IMR-90 (cell line): Measurements from ENCODE around the gene SEMA3G. TPM values are rescaled to one million over a fixed set of nuclear protein-coding genes. Genes with fewer than 3 reads are reported as not detected.

Source experiments
- ATAC-seq: fragments of 200-7000 bp; cut with Tn5 transposase; 2 replicates; pipeline ENCODE4 v1.9.1; 2020; ENCODE audit warnings: low read depth, mild to moderate bottlenecking, moderate library complexity
- BruUV-seq: library from RNA; stranded (reverse); fragments of 400-500 nt; replicated peaks from 2 replicates; lab custom pipeline; 2021; lab: Mats Ljungman, UMichigan
- CTCF ChIA-PET: fragments of 300-600 bp; formaldehyde crosslinking; extraction: SDS; loops from one replicate; lab custom pipeline; 2021; ENCODE audit warnings: antibody characterized with exemption; lab: Yijun Ruan, JAX
- POLR2A ChIA-PET: fragments of 300-600 bp; sonication (Branson Sonifier 250); formaldehyde crosslinking; loops from one replicate; lab custom pipeline; 2022; ENCODE audit warnings: antibody characterized with exemption; ENCODE audit not compliant: unreplicated experiment; lab: Charles Lee
- DNase-seq: peaks from one replicate; pipeline ENCODE4 v3.0.0; 2013
- H2AFZ ChIP-seq: replicated peaks from 2 replicates; pipeline ENCODE3; 2013; ENCODE audit warnings: low read length, mild to moderate bottlenecking; ENCODE audit not compliant: poor library complexity
- H2AK5ac ChIP-seq: 2 replicates; pipeline ENCODE4 v1.6.1; 2013; ENCODE audit warnings: low read depth, low read length, inconsistent platforms
- H2AK9ac ChIP-seq: replicated peaks from 2 replicates; pipeline ENCODE3; 2013; ENCODE audit warnings: mild to moderate bottlenecking, low read depth, low read length, moderate library complexity; ENCODE audit not compliant: poor library complexity
- H2BK120ac ChIP-seq: 2 replicates; pipeline ENCODE4 v1.6.1; 2013; ENCODE audit warnings: low read depth, low read length, inconsistent platforms
- H2BK15ac ChIP-seq: 3 replicates; pipeline ENCODE4 v1.6.1; 2013; ENCODE audit warnings: low read depth, low read length, inconsistent platforms
- H2BK20ac ChIP-seq: 2 replicates; pipeline ENCODE4 v1.6.1; 2013; ENCODE audit warnings: low read depth, mild to moderate bottlenecking, inconsistent platforms, low read length, moderate library complexity
- H2BK5ac ChIP-seq: 2 replicates; pipeline ENCODE4 v1.6.1; 2013; ENCODE audit warnings: mild to moderate bottlenecking, low read depth, low read length, inconsistent platforms; ENCODE audit not compliant: poor library complexity, severe bottlenecking
- H3K14ac ChIP-seq: replicated peaks from 2 replicates; pipeline ENCODE4 v1.6.1; 2013; ENCODE audit warnings: low read depth, low read length, inconsistent platforms
- H3K18ac ChIP-seq: 2 replicates; pipeline ENCODE4 v1.6.1; 2013; ENCODE audit warnings: low read depth, low read length, control low read depth
- H3K23ac ChIP-seq: 2 replicates; pipeline ENCODE4 v1.6.1; 2013; ENCODE audit warnings: low read depth, low read length, inconsistent platforms
- H3K27ac ChIP-seq: 2 replicates; pipeline ENCODE4 v1.5.1; 2013; ENCODE audit warnings: mild to moderate bottlenecking, control low read depth, low read length; ENCODE audit not compliant: insufficient read depth
- H3K27me3 ChIP-seq: 2 replicates; pipeline ENCODE4 v1.6.1; 2013; ENCODE audit warnings: low read length; ENCODE audit not compliant: control insufficient read depth, insufficient read depth
- H3K36me3 ChIP-seq: 2 replicates; pipeline ENCODE4 v1.6.1; 2013; ENCODE audit warnings: low read length, mixed read lengths; ENCODE audit not compliant: control insufficient read depth, insufficient read depth
- H3K4ac ChIP-seq: 2 replicates; pipeline ENCODE4 v1.6.1; 2013; ENCODE audit warnings: low read depth, low read length, inconsistent platforms
- H3K4me1 ChIP-seq: 2 replicates; pipeline ENCODE4 v1.6.1; 2013; ENCODE audit warnings: low read length, mixed read lengths; ENCODE audit not compliant: control insufficient read depth, insufficient read depth
- H3K4me2 ChIP-seq: 2 replicates; pipeline ENCODE4 v1.6.1; 2013; ENCODE audit warnings: low read depth, mild to moderate bottlenecking, control low read depth, low read length, moderate library complexity
- H3K4me3 ChIP-seq: 2 replicates; pipeline ENCODE4 v1.5.1; 2013; ENCODE audit warnings: low read depth, mild to moderate bottlenecking, control low read depth, low read length, moderate library complexity; ENCODE audit not compliant: insufficient read depth
- H3K56ac ChIP-seq: 2 replicates; pipeline ENCODE4 v1.6.1; 2013; ENCODE audit warnings: low read length, inconsistent platforms; ENCODE audit not compliant: insufficient read depth; ENCODE audit errors: extremely low read depth
- H3K79me1 ChIP-seq, 2 experiments: 2 replicates each; pipeline ENCODE4 v1.6.1; 2013; ENCODE audit warnings: low read length in 2 of 2, inconsistent platforms in 1 of 2, low read depth in 1 of 2
- H3K9ac ChIP-seq: 2 replicates; pipeline ENCODE4 v1.6.1; 2013; ENCODE audit warnings: low read depth, low read length, control low read depth
- H3K9me1 ChIP-seq: 2 replicates; pipeline ENCODE4 v1.6.1; 2013; ENCODE audit warnings: low read length, inconsistent platforms; ENCODE audit not compliant: insufficient read depth
- H3K9me3 ChIP-seq: 2 replicates; pipeline ENCODE4 v1.6.1; 2013; ENCODE audit warnings: low read length; ENCODE audit not compliant: control insufficient read depth, insufficient read depth
- H4K20me1 ChIP-seq: 2 replicates; pipeline ENCODE4 v1.6.1; 2013; ENCODE audit warnings: low read length, inconsistent platforms; ENCODE audit not compliant: insufficient read depth
- H4K5ac ChIP-seq: 2 replicates; pipeline ENCODE4 v1.6.1; 2013; ENCODE audit warnings: mild to moderate bottlenecking, low read depth, low read length, control low read depth
- H4K8ac ChIP-seq, 2 experiments: 2 replicates each; pipeline ENCODE4 v1.6.1; 2013; ENCODE audit warnings: low read depth in 2 of 2, low read length in 2 of 2, control low read depth in 1 of 2, inconsistent platforms in 1 of 2
- H4K91ac ChIP-seq: 2 replicates; pipeline ENCODE4 v1.6.1; 2013; ENCODE audit warnings: low read depth, low read length, inconsistent platforms; ENCODE audit not compliant: insufficient read depth
- BHLHE40 ChIP-seq: fragments of 150-350 bp; IDR thresholded peaks from 2 replicates; pipeline ENCODE4 v1.6.1; 2016; ENCODE audit warnings: mild to moderate bottlenecking, low read depth, low read length
- CHD1 ChIP-seq: IDR thresholded peaks from 2 replicates; pipeline ENCODE4 v1.6.1; 2012; ENCODE audit warnings: low read depth, low read length, improper control_type of control experiment
- ELK1 ChIP-seq: fragments of 150-350 bp; IDR thresholded peaks from 2 replicates; pipeline ENCODE4 v1.6.1; 2016; ENCODE audit warnings: low read depth, mild to moderate bottlenecking, low read length, moderate library complexity, borderline replicate concordance
- WGBS, 2 experiments: methylation state at CpG; one replicate each; pipeline versions ENCODE4 v1.1.5 to v1.1.7; 2013; ENCODE audit warnings: missing lambda C conversion rate in 2 of 2; ENCODE audit not compliant: insufficient read length in 1 of 2; ENCODE audit errors: extremely low coverage in 2 of 2; 5-methylcytosine and 5-hydroxymethylcytosine counted together
- dilution Hi-C: fragments of 300-500 bp; cut with HindIII; formaldehyde crosslinking; loops from one replicate; pipeline ENCODE4 v1.14.3; 2018; ENCODE audit warnings: low sequenced_read_pairs; ENCODE audit not compliant: unreplicated experiment
- in situ Hi-C: fragments of 300-500 bp; cut with MboI; formaldehyde crosslinking; loops from 3 replicates; pipeline ENCODE4 v1.14.3; 2019; ENCODE audit warnings: low sequenced_read_pairs, inconsistent platforms, mixed read lengths
- intact Hi-C: fragments of 100-400 bp; cut with micrococcal nuclease; formaldehyde crosslinking; loops from 2 replicates; pipeline ENCODE4 v1.10.0; 2022
- polyA plus RNA-seq, 3 experiments: library from polyadenylated mRNA; depleted of rRNA; stranded (reverse); fragments of >200 nt; gene quantifications; 2 replicates each; pipeline ENCODE4 v1.2.3, GENCODE V29; 2012; ENCODE audit warnings: low replicate concordance in 1 of 3
- total RNA-seq: library from RNA; depleted of rRNA; stranded (reverse); fragments of >200 nt; gene quantifications from 2 replicates; pipeline ENCODE4 v1.2.3, GENCODE V29; 2012

SEMA3G gene
- total and polyA plus RNA-seq, 2 of the 4 experiments (the other 2 are of a cell fraction) = 0.07 TPM; not detected in 1

- BruUV-seq = no TSS peak
- intact Hi-C loops = no loop called here
- dilution Hi-C loops = no loop called here
Measured at GRCh38 chr3:52441091-52441771, 3.7 kb downstream of the SEMA3G start.

More at GRCh38 chr3:52441091-52441771, 3.7 kb downstream of the SEMA3G start:
- no peak overlapping the region for H3K56ac ChIP-seq
- H4K5ac ChIP-seq = no peak overlapping the region
- 90% methylated on average over 4 of the region's 23 CpGs; no CpG with 5 or more reads in 1 of the 2 experiments for WGBS, 2 experiments
- in situ Hi-C loops = no loop called here
- no peak overlapping the region for H3K4me2 ChIP-seq
- H3K79me1 ChIP-seq = no peaks in the 10 kb centered on the region
- ChIA-PET POLR2A (no interaction called here), CTCF (no interaction called here)
- H3K23ac ChIP-seq = no peak overlapping the region
- no peaks in the 10 kb centered on the region for H3K27me3 ChIP-seq
- no peak overlapping the region for H3K9ac ChIP-seq
- no peaks in the 10 kb centered on the region for H3K36me3 ChIP-seq
- no peak overlapping the region for H2BK120ac ChIP-seq
- H4K91ac ChIP-seq = no peak overlapping the region
- H3K9me1 ChIP-seq = no peaks in the 10 kb centered on the region
- H2BK15ac ChIP-seq = no peak overlapping the region
- H2BK20ac ChIP-seq = no peak overlapping the region
- H2AK5ac ChIP-seq = no peak overlapping the region
- no peaks in the 10 kb centered on the region for H3K9me3 ChIP-seq
- H3K4ac ChIP-seq = no peak overlapping the region
- no peak overlapping the region for H4K8ac ChIP-seq
- no peak overlapping the region for H3K14ac ChIP-seq
- no peak overlapping the region for H2BK5ac ChIP-seq
- no peak overlapping the region for H3K18ac ChIP-seq
- TF ChIP-seq BHLHE40 = no peak
- no peak for TF ChIP-seq CHD1
- TF ChIP-seq ELK1 = no peak
- DNase-seq = no peak
- no peak overlapping the region for H3K27ac ChIP-seq
- H3K4me1 ChIP-seq = peaks cover 8% of the 10 kb centered on the region; the same call in 1 of the 2 replicates
- H4K20me1 ChIP-seq = no peaks in the 10 kb centered on the region; the same call in 1 of the 2 replicates
- ATAC-seq = no peak
- H3K4me3 ChIP-seq = no peak overlapping the region
- no peak overlapping the region for H2AFZ ChIP-seq
- no peak overlapping the region for H2AK9ac ChIP-seq
